Lung (tissue), 12 donors: ENCODE results near the gene FAM78A. TPM values are rescaled to one million over a fixed set of nuclear protein-coding genes. Genes with fewer than 3 reads are reported as not detected.
A peak's percentile ranks its signal among the peaks of the same experiment; 100 is the strongest.

Experiments
- ATAC-seq: fragments of 200-7000 bp; cut with Tn5 transposase; one replicate; pipeline ENCODE4 v1.9.1; 2020; ENCODE audit warnings: moderate number of reproducible peaks; ENCODE audit not compliant: insufficient read depth, low FRiP score
- DNase-seq, 3 donors: peaks; one replicate each; pipeline ENCODE4 v3.0.0-alpha.2; 2013 to 2017
- H3K27ac ChIP-seq, 2 donors: one replicate each; pipeline ENCODE4 v1.5.1; 2013; ENCODE audit warnings: mild to moderate bottlenecking in 2 of 2, moderate library complexity in 2 of 2, control low read depth in 1 of 2, inconsistent platforms in 1 of 2, low read depth in 1 of 2, low read length in 1 of 2
- H3K27me3 ChIP-seq, 3 donors: one replicate each; pipeline ENCODE4 v1.5.1; 2013; ENCODE audit warnings: low read length in 2 of 3; ENCODE audit not compliant: control insufficient read depth in 3 of 3, insufficient read depth in 3 of 3
- H3K36me3 ChIP-seq, 4 donors: one replicate each; pipeline ENCODE4 v1.5.1; 2013; ENCODE audit warnings: low read length in 4 of 4, mild to moderate bottlenecking in 1 of 4, moderate library complexity in 1 of 4; ENCODE audit not compliant: control insufficient read depth in 4 of 4, insufficient read depth in 4 of 4
- H3K4me1 ChIP-seq, 5 donors: one replicate each; pipeline ENCODE4 v1.5.1; 2013; ENCODE audit warnings: low read length in 5 of 5, mild to moderate bottlenecking in 2 of 5, moderate library complexity in 1 of 5; ENCODE audit not compliant: control insufficient read depth in 5 of 5, insufficient read depth in 5 of 5
- H3K4me3 ChIP-seq: one replicate; pipeline ENCODE4 v1.5.1; 2013; ENCODE audit warnings: mild to moderate bottlenecking, control low read depth, moderate library complexity
- H3K9ac ChIP-seq, 2 donors: one replicate each; pipeline ENCODE4 v1.5.1; 2013; ENCODE audit warnings: low read length in 2 of 2, control low read depth in 1 of 2; ENCODE audit not compliant: insufficient read depth in 1 of 2
- H3K9me3 ChIP-seq, 4 donors: one replicate each; pipeline ENCODE4 v1.5.1; 2013; ENCODE audit warnings: low read length in 3 of 4, mild to moderate bottlenecking in 1 of 4, moderate library complexity in 1 of 4; ENCODE audit not compliant: control insufficient read depth in 4 of 4, insufficient read depth in 3 of 4
- WGBS, 2 donors: extraction: QIAGEN DNeasy Blood & Tissue Kit; methylation state at CpG; one replicate each; pipeline ENCODE4 v1.1.7; 2013; 5-methylcytosine and 5-hydroxymethylcytosine counted together
- polyA plus RNA-seq, 2 donors: library from polyadenylated mRNA; stranded (reverse); fragments of 200-250 nt; gene quantifications; one replicate each; pipeline ENCODE4 v1.2.1, GENCODE V29; 2013
- total RNA-seq, 2 donors: library from RNA; depleted of rRNA in 1 of 2; stranded (reverse); fragments of >200 nt in 1 of 2; gene quantifications; one replicate each; pipeline ENCODE4 v1.2.1, GENCODE V29; 2014 to 2021
- TF ChIP-seq, protein P1 (sequence below): IDR thresholded peaks from 2 replicates; pipeline ENCODE4 v1.5.1; 2012; ENCODE audit warnings: mild to moderate bottlenecking; ENCODE audit errors: control extremely low read depth, extremely low read depth
- donor health status: control.
- donor health status: control.
- donor health status: Bipolar disorder and iron deficiency.
- donor health status: healthy.
- donor health status: DM: yes; HTN: yes; CAD: no.

The FAM78A gene
- total and polyA plus RNA-seq, 4 donors, result 5.4 to 10.8 (median 7.8) TPM

DNA sequence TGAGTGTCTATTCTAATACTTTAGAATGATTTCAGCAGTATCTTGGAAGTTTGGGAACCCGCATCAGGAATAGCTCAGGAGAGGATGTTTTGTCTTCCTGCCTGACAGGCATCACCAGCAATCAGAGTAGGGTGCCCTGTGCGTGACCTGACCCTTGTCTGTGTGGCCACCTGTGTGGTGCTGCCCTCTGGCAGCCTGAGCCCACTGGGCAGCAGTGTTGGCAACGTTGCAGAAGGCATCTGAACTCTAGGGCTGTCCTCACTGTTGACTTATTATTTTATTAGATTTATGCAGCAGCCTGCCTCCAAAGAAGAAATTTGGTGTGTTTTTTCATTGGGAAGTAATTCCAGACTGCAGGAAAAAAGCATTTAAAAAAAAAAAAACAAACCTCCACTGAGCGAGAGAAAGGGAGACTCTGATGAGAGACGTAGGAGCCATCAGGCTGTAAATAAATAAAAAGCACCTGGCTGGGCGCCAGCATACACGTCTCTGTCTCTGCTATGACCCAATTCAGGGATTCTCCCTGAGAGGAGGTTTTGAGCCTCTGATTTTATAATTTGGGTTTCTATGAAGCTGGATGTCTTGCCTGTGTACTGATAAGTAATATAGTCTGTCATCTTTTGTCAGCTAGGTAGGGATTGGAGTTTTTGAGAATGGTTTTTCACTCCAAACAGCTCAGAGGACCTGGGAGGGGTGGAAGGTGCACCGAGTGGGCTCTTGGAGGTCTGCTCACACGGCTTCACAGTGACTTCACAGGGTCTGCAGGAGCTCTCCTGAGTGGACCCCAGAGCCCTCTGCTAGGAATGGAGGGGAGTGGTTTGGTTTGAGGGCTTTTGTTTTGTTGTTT, 49.0 kb downstream of the FAM78A start:
- no peaks in the 10 kb centered on the region for H3K27me3 ChIP-seq
- peaks cover 0 to 29% (median 2%) of the 10 kb centered on the region in 5 donors for H3K4me1 ChIP-seq
- H3K9ac ChIP-seq, result no peak overlapping the region
- no peaks in the 10 kb centered on the region for H3K9me3 ChIP-seq
- no peak overlapping the region for H3K27ac ChIP-seq
- H3K36me3 ChIP-seq, result peaks cover 0 to 29% (median 2%) of the 10 kb centered on the region in 4 donors
- no peak overlapping the region for H3K4me3 ChIP-seq
- peak; percentile 47 to 49 (median 47) for DNase-seq
- whole genome bisulfite sequencing, 2 donors, result 52 to 58% methylated on average over 9 of the region's 9 CpGs
- ATAC-seq, result no peak
- TF ChIP-seq, protein P1, sequence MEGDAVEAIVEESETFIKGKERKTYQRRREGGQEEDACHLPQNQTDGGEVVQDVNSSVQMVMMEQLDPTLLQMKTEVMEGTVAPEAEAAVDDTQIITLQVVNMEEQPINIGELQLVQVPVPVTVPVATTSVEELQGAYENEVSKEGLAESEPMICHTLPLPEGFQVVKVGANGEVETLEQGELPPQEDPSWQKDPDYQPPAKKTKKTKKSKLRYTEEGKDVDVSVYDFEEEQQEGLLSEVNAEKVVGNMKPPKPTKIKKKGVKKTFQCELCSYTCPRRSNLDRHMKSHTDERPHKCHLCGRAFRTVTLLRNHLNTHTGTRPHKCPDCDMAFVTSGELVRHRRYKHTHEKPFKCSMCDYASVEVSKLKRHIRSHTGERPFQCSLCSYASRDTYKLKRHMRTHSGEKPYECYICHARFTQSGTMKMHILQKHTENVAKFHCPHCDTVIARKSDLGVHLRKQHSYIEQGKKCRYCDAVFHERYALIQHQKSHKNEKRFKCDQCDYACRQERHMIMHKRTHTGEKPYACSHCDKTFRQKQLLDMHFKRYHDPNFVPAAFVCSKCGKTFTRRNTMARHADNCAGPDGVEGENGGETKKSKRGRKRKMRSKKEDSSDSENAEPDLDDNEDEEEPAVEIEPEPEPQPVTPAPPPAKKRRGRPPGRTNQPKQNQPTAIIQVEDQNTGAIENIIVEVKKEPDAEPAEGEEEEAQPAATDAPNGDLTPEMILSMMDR, result no peak

DNA sequence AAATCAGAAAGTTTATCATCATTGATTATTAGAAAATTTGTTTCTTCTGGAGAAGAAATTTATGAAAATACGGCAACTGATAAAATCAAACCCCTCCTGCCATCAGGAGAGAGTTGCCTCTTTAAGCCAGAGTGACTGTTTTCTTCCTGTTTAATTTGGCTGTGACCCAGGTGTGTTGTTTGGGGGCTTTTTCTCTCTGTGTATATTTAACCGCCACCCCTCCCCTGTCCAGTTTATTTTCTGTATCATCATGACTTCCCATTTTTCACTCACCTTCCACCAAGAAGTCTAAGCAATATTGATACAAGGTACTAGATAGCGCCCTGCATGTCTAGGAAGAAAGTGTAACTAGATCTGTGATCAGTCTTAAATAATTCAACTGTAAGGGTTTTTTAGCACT, 50.1 kb downstream of the FAM78A start:
- no peak overlapping the region for H3K4me3 ChIP-seq
- WGBS, 2 donors, result 75% methylated on average over 3 of the region's 3 CpGs

DNA sequence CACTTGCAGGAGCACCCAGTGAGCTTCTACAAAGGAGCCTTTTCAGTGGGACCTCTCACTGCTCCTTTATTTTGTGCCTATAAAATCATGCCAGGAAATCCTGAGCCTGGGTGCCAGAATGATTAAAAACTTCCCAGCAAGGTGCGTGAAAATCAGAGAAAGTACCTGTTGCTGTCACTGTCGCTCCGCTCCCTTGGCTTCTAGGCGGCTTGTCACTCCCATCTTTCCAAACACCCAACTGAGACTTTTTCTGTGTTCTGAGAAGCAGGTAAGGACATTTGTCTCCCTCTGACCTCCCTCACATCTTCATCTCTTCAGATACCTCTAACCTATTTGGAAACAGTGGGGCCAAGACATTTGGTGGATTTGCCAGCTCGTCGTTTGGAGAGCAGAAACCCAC, 53.9 kb downstream of the FAM78A start:
- H3K27ac ChIP-seq, result no peak overlapping the region
- no peaks in the 10 kb centered on the region for H3K9me3 ChIP-seq
- no peak overlapping the region for H3K4me3 ChIP-seq
- peaks cover 0 to 16% (median 7%) of the 10 kb centered on the region in 4 donors for H3K36me3 ChIP-seq
- no peaks in the 10 kb centered on the region for H3K27me3 ChIP-seq
- H3K4me1 ChIP-seq, result peaks cover 0 to 9% (median 2%) of the 10 kb centered on the region in 5 donors
- ATAC-seq (no peak), DNase-seq (no peak)
- 93 to 96% methylated on average over 6 of the region's 6 CpGs for WGBS, 2 donors
- no peak overlapping the region for H3K9ac ChIP-seq
- TF ChIP-seq, protein P1, result no peak

More for the DNA sequence above, 50.1 kb downstream of the FAM78A start:
- TF ChIP-seq, protein P1, result no peak
- Histone ChIP-seq H3K27ac (no peak overlapping the region), H3K4me1 (peaks cover 0 to 29% (median 2%) of the 10 kb centered on the region in 5 donors), H3K27me3 (no peaks in the 10 kb centered on the region), H3K9me3 (no peaks in the 10 kb centered on the region), H3K9ac (no peak overlapping the region), H3K36me3 (peaks cover 0 to 23% (median 2%) of the 10 kb centered on the region in 4 donors)
- ATAC-seq, result no peak
- DNase-seq, result no peak
